Measurements from ENCODE around the gene WNT7A. TPM values are rescaled to one million over a fixed set of nuclear protein-coding genes. Genes with fewer than 3 reads are reported as not detected.

The WNT7A gene
- total RNA-seq, 3 donors from 2014 or later, result not detected

DNA sequence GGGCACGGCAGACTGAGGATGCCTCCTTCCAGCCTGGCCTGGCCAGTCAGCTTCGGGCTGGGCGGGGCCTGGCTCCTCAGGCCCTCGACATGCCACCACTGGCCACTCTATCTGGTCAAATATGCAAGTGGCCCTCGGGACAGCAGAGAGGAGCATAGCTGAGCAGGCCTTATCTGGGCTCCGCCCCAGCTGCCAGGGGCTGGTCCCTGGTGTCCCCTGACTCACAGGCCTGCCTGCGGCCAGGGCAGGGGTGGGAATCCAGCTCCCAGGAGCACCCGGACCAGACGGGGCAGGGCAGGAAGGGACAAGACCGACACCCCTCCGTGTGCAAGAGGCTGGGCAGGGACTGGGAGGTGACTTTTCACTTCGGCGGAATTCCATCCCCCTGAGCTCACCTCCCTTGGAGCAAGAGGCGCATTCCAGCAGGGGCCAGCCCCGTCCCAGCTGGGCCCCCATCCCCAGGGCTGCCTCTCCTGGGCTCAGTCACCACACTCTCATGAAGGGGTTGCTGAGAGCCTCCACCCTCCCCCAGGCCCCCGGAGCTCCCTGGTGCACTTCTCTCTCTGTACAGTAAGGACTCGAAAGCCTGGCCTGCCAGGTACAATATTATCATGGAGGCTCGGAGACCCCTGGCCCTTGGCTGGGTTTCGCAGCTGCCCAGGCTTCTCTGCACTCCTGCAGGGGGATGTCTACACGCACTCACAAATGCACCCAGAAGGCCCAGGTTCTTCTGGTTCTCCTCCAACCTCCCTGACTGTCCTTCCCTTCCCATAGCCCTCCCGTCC is 29.5 kb downstream of the WNT7A start:
- intact Hi-C loops (cut with DNase I, micrococcal nuclease), result no loop called here
- TF ChIP-seq, protein P1, sequence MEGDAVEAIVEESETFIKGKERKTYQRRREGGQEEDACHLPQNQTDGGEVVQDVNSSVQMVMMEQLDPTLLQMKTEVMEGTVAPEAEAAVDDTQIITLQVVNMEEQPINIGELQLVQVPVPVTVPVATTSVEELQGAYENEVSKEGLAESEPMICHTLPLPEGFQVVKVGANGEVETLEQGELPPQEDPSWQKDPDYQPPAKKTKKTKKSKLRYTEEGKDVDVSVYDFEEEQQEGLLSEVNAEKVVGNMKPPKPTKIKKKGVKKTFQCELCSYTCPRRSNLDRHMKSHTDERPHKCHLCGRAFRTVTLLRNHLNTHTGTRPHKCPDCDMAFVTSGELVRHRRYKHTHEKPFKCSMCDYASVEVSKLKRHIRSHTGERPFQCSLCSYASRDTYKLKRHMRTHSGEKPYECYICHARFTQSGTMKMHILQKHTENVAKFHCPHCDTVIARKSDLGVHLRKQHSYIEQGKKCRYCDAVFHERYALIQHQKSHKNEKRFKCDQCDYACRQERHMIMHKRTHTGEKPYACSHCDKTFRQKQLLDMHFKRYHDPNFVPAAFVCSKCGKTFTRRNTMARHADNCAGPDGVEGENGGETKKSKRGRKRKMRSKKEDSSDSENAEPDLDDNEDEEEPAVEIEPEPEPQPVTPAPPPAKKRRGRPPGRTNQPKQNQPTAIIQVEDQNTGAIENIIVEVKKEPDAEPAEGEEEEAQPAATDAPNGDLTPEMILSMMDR (IDR thresholded peaks at IDR 0.05), result no peak
- H3K36me3 ChIP-seq (ENCODE audit: low read depth), result no peaks in the 10 kb centered on the region
- no peak overlapping the region for H3K4me3 ChIP-seq
- no peak for DNase-seq
- H3K9me3 ChIP-seq, result no peaks in the 10 kb centered on the region
- no peak for ATAC-seq
- no peaks in the 10 kb centered on the region for H3K4me1 ChIP-seq (ENCODE audit: low read depth)

DNA sequence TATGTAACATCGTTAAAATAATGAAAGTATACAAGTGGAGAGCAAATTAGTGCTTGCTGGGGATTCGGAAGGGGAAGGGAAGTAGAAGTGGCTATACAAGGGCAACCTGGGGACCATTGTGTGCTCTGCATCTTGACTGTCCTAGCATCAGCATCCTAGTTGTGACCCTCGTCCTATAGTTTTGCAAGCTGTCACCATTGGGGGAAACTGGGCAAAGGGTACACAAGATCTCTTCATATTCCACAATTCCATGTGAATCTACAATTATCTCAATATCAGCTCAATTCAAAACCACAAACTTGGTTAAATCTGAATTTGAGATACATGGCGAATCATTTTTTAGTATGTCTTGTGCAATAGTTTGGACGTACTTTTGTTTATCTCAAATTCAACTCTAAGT is 30.9 kb downstream of the WNT7A start:
- TF ChIP-seq, protein P1 (IDR thresholded peaks at IDR 0.05), result no peak
- Histone ChIP-seq H3K9me3 (no peaks in the 10 kb centered on the region), H3K36me3 (ENCODE audit: low read depth) (no peaks in the 10 kb centered on the region), H3K4me1 (ENCODE audit: low read depth) (no peaks in the 10 kb centered on the region), H3K4me3 (no peak overlapping the region)
- intact Hi-C loops (cut with DNase I, micrococcal nuclease), result no loop called here
- DNase-seq (no peak), ATAC-seq (no peak)

DNA sequence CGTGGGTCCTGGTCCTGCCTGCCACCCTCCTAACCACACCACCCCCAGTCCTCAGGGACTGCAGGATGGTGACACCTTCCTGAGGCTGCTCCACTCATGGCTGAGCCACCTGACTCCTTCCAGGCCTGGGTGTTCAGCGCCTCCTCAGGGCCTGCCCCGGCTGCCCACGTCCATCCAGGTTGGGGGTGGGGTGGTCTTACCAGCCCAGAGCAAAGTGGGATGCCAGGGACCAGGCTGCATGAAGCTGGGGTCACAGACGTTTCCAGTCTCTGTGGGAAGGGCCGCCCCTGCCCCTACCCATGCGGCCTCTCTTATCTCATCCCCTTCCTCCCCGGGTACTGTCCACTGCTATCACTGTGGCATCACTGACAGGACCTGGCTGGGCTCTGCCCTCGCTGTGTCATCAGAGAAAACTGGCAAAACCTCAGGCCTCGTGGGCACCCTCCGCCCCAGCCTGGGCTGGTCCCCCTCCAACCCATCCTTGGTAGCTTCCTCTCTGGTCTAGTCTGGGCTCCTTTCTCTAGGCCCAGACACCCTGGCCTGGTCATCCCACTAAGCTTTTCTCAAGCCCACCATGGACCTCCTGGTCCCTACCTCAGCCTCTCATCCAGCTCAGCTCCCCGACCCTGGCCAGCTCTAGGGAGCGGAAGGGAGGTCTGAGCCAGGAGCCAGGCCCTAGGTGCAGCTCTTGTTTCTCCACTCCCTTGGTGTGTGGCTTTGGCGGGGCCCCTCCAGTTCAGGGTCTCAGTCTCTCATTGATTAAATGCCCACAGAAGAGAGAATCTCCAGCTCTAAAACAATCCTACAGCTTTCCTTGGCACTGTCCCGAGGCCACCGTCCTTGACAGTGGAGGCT is 32.9 kb downstream of the WNT7A start:
- no peaks in the 10 kb centered on the region for H3K4me1 ChIP-seq (ENCODE audit: low read depth)
- TF ChIP-seq, protein P1 (IDR thresholded peaks at IDR 0.05), result no peak
- ATAC-seq (no peak), DNase-seq (no peak)
- no peaks in the 10 kb centered on the region for H3K36me3 ChIP-seq (ENCODE audit: low read depth)
- H3K9me3 ChIP-seq, result no peaks in the 10 kb centered on the region
- no peak overlapping the region for H3K4me3 ChIP-seq
- intact Hi-C loops (cut with DNase I, micrococcal nuclease), result no loop called here

DNA sequence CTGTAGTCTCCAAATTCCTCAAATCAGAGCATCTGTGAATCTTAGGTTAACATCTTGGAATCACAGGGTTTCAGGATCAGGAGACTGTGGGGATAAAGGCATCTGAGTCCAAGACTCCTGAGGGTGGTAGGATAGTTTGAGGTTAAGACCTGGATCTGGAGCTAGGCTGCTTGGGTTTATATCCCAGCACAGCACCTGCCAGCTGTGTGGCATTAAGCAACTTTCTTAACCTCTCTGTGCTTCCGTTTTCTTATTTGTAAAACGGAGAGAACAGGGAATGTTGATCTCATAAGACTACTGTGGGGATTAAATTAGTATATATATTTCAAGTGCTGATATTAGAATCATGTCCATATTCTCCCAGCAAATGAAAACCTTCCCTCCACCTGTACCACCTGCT is 33.6 kb downstream of the WNT7A start:
- intact Hi-C loops (cut with DNase I, micrococcal nuclease), result no loop called here
- Histone ChIP-seq H3K36me3 (ENCODE audit: low read depth) (no peaks in the 10 kb centered on the region), H3K4me1 (ENCODE audit: low read depth) (no peaks in the 10 kb centered on the region), H3K9me3 (no peaks in the 10 kb centered on the region), H3K4me3 (no peak overlapping the region)
- ATAC-seq (no peak), DNase-seq (no peak)
- TF ChIP-seq, protein P1 (IDR thresholded peaks at IDR 0.05), result no peak

DNA sequence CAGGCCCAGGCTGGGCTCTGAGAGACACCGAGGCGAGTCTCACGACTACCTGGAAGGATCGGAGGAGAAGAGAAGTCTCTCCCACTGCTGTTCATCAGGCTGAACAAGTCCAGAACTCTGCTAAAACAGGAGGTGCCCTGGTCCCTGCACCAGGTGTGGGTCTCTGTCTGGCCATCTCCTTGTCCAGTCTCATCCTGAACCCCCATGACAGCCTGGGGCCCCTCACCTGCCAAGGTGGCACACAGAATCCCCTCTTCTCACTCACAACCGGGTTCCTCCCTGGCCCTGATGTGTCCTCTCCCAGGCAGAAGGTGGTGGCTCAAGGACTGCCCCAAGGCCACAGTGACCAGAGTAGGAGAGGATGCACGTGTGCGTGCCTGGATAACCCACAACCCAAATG is 34.1 kb downstream of the WNT7A start:
- ATAC-seq, result no peak
- H3K36me3 ChIP-seq (ENCODE audit: low read depth), result no peaks in the 10 kb centered on the region
- no peaks in the 10 kb centered on the region for H3K9me3 ChIP-seq
- TF ChIP-seq, protein P1 (IDR thresholded peaks at IDR 0.05), result no peak
- no peak overlapping the region for H3K4me3 ChIP-seq
- H3K4me1 ChIP-seq (ENCODE audit: low read depth), result no peaks in the 10 kb centered on the region
- no peak for DNase-seq
- intact Hi-C loops (cut with DNase I, micrococcal nuclease), result no loop called here
